Fibroblast of villous mesenchyme (primary cell): Measurements from ENCODE around the gene CDC37. TPM values are rescaled to one million over a fixed set of nuclear protein-coding genes. Genes with fewer than 3 reads are reported as not detected.
"Not testable (repeated sequence)": the region's sequence is repeated elsewhere in the genome, so short reads cannot be mapped to it uniquely, and the experiment has no call there.

Source experiments
- DNase-seq: peaks from one replicate; pipeline ENCODE4 v3.0.0-alpha.2; 2010; ENCODE audit warnings: low read depth
- H3K4me3 ChIP-seq: 2 replicates; pipeline ENCODE4 v1.5.1; 2011; ENCODE audit warnings: low read depth, mild to moderate bottlenecking, low read length
- total RNA-seq: library from RNA; depleted of rRNA; stranded (reverse); fragments of >200 nt; gene quantifications from 2 replicates; pipeline ENCODE4 v1.2.3, GENCODE V29; 2012
- TF ChIP-seq, protein P1 (sequence below): IDR thresholded peaks from 2 replicates; pipeline ENCODE4 v1.5.1; 2012; ENCODE audit warnings: low read depth, mild to moderate bottlenecking, low read length; ENCODE audit not compliant: insufficient read depth

Gene CDC37
- total RNA-seq, 1 donor = 164 TPM

- TF ChIP-seq, protein P1, sequence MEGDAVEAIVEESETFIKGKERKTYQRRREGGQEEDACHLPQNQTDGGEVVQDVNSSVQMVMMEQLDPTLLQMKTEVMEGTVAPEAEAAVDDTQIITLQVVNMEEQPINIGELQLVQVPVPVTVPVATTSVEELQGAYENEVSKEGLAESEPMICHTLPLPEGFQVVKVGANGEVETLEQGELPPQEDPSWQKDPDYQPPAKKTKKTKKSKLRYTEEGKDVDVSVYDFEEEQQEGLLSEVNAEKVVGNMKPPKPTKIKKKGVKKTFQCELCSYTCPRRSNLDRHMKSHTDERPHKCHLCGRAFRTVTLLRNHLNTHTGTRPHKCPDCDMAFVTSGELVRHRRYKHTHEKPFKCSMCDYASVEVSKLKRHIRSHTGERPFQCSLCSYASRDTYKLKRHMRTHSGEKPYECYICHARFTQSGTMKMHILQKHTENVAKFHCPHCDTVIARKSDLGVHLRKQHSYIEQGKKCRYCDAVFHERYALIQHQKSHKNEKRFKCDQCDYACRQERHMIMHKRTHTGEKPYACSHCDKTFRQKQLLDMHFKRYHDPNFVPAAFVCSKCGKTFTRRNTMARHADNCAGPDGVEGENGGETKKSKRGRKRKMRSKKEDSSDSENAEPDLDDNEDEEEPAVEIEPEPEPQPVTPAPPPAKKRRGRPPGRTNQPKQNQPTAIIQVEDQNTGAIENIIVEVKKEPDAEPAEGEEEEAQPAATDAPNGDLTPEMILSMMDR = no peak
- peak overlapping the region; percentile 83 for H3K4me3 ChIP-seq
- DNase-seq = peak; percentile 52
These were observed 802 bp downstream of the CDC37 start for GRCh38 chr19:10402441-10403038.

- H3K4me3 ChIP-seq = no peak overlapping the region
- no peak for DNase-seq
- TF ChIP-seq, protein P1 = no peak
These were observed 3.5 kb downstream of the CDC37 start for GRCh38 chr19:10399878-10400277.

DNA sequence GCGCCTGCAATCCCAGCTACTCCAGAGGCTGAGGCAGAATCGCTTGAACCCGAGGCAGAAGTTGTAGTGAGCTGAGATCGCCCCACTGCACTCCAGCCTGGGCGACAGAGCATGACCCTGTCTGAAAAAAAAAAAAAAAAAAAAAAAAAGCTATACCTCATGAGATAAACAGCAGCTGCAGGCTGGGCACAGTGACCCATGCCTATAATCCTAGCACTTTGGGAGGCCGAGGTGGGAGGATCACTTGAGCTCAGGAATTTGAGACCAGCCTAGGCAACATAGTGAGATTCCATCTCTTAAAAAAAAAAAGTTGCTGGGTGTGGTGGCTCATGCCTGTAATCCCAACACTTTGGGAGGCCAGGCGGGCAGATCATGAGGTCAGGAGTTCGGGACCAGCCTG lies 4.0 kb downstream of the CDC37 start:
- H3K4me3 ChIP-seq, DNase-seq: not testable (repeated sequence)

- TF ChIP-seq, protein P1 = no peak
- DNase-seq = no peak
- H3K4me3 ChIP-seq = no peak overlapping the region
These were observed 4.5 kb downstream of the CDC37 start for GRCh38 chr19:10398819-10399218.

- TF ChIP-seq, protein P1 = no peak
- DNase-seq = no peak
- H3K4me3 ChIP-seq = no peak overlapping the region
These were observed 7.4 kb downstream of the CDC37 start for GRCh38 chr19:10395917-10396316.

- TF ChIP-seq, protein P1 = no peak
These were observed 7.9 kb downstream of the CDC37 start for GRCh38 chr19:10395436-10395835.

GRCh38 chr19:10395003-10395402 lies 8.3 kb downstream of the CDC37 start:
- no peak overlapping the region for H3K4me3 ChIP-seq
- DNase-seq = no peak
- TF ChIP-seq, protein P1 = no peak

More at GRCh38 chr19:10395436-10395835, 7.9 kb downstream of the CDC37 start:
- H3K4me3 ChIP-seq = no peak overlapping the region
- no peak for DNase-seq
